ENCODE measurements around the gene ATOSB.

DNA sequence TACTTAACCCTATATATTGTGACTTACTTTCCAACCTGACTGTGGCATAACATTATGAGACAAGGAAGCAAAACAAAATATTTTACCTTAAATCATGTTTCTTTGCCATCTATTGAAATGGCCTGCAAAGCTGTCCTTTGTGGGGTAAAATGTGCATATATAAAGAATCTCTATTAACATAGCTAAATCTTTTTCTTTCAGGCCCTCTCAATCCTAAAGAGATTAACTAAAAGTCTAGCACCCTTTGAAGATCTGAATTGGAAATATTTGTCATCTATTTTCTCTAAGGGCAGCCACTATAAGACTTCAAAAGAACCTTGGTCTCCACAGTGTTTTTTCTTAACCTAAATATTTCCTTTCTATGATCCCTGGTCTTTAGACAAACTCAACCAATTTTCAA lies 41.1 kb upstream of the ATOSB start:
- no peak for TF ChIP-seq HDAC2 (IDR thresholded peaks at IDR 0.05; ENCODE audit: borderline replicate concordance in 1 of 2, low read depth in 2 of 2, low read length in 2 of 2)
- no peak for TF ChIP-seq EZH2 (IDR thresholded peaks at IDR 0.05; ENCODE audit: low read depth, low read length, severe bottlenecking)
- no peak for TF ChIP-seq CBX5 (IDR thresholded peaks at IDR 0.05; ENCODE audit: low read depth, low read length)
- TF ChIP-seq, protein P1, sequence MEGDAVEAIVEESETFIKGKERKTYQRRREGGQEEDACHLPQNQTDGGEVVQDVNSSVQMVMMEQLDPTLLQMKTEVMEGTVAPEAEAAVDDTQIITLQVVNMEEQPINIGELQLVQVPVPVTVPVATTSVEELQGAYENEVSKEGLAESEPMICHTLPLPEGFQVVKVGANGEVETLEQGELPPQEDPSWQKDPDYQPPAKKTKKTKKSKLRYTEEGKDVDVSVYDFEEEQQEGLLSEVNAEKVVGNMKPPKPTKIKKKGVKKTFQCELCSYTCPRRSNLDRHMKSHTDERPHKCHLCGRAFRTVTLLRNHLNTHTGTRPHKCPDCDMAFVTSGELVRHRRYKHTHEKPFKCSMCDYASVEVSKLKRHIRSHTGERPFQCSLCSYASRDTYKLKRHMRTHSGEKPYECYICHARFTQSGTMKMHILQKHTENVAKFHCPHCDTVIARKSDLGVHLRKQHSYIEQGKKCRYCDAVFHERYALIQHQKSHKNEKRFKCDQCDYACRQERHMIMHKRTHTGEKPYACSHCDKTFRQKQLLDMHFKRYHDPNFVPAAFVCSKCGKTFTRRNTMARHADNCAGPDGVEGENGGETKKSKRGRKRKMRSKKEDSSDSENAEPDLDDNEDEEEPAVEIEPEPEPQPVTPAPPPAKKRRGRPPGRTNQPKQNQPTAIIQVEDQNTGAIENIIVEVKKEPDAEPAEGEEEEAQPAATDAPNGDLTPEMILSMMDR (IDR thresholded peaks at IDR 0.05; ENCODE audit: control extremely low read depth in 1 of 3, insufficient read depth in 1 of 3, low read depth in 1 of 3, low read length in 3 of 3), result no peak
- TF ChIP-seq RFX5 (IDR thresholded peaks at IDR 0.05; ENCODE audit: borderline replicate concordance, low read depth, low read length), result no peak
- TF ChIP-seq YY1 (IDR thresholded peaks at IDR 0.05; ENCODE audit: low read depth, low read length), result no peak
- no peak for TF ChIP-seq POLR2A (IDR thresholded peaks at IDR 0.05; ENCODE audit: control extremely low read depth in 1 of 2, low read depth in 2 of 2, low read length in 2 of 2)
- no peak for TF ChIP-seq JUND (IDR thresholded peaks at IDR 0.05; ENCODE audit: low read length)
- no peak for TF ChIP-seq CHD1 (IDR thresholded peaks at IDR 0.05; ENCODE audit: low read depth, low read length)
- TF ChIP-seq POLR2AphosphoS5 (IDR thresholded peaks at IDR 0.05; ENCODE audit: low read depth, low read length), result no peak
- TF ChIP-seq ZNF274 (IDR thresholded peaks at IDR 0.05; ENCODE audit: borderline replicate concordance, extremely low read depth, low read length), result no peak

Data from H1 (cell line).